HG02884 (cell line): Measurements from ENCODE around the gene LINGO3.
"Not testable (repeated sequence)": the region's sequence is repeated elsewhere in the genome, so short reads cannot be mapped to it uniquely, and the experiment has no call there.

Source experiments
- ATAC-seq: cut with Tn5 transposase; IDR thresholded peaks from one replicate; pipeline ENCODE4 v1.9.1; 2021; ENCODE audit warnings: mild to moderate bottlenecking, moderate library complexity; ENCODE audit not compliant: unreplicated experiment

LINGO3 gene, protein sequence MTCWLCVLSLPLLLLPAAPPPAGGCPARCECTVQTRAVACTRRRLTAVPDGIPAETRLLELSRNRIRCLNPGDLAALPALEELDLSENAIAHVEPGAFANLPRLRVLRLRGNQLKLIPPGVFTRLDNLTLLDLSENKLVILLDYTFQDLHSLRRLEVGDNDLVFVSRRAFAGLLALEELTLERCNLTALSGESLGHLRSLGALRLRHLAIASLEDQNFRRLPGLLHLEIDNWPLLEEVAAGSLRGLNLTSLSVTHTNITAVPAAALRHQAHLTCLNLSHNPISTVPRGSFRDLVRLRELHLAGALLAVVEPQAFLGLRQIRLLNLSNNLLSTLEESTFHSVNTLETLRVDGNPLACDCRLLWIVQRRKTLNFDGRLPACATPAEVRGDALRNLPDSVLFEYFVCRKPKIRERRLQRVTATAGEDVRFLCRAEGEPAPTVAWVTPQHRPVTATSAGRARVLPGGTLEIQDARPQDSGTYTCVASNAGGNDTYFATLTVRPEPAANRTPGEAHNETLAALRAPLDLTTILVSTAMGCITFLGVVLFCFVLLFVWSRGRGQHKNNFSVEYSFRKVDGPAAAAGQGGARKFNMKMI

DNA sequence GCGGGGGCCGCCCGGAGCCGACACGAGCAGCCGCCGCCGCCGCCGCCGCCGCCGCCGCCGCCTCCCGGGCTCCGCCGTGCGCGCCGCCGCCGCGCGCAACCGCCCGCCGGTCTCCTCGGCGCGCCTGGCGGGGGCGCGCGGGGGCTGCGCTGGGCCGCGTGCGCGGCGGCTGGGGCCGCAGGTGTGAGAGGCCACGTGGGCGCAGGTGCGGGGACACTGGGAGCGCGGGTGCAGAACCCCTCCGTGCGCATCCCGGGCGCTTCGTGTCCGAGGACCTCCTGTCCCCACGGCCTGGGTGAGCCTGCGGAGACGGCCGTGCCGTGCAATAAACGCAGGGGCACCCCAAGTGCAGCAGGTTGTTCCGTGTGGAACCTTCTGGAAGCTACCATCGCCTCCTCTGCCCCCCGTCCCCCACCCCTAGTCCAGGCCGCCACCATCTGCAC lies at the start of gene LINGO3:
LINGO3 (minus strand) TSS at position 41 of the 443 bp plus-strand sequence. CDS start 16,378 bp downstream, outside the sequence.
- no peak for ATAC-seq

DNA sequence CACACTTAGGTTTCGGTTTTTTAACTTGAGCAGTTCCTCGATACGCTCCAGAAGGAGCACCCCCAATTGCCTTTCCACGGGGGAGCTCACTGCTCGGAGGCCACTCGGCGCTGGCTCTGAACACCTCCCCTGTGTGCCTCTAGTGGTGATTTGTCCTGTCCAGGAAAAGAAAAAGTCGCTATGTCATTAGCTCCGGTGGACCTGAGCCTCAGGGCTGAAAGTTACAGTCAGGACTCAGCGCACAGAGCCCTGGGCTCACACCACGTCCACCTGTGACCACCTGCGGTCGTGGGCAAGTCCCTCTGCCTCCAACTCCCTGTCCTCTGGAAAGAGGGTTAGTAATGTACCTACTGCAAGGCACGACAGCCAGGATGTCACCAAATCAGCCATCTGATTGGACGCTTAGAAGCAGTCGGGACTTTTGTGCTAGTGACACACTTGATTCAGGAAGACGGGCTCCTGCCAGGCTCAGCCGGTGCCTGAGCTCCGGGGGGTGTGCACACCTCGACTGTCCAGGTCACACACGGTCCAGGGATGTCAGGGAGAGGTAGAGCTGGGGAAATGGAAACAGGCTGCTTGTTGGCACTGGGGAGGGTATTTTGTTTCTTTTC lies 48.2 kb upstream of the LINGO3 start:
- no peak for ATAC-seq

DNA sequence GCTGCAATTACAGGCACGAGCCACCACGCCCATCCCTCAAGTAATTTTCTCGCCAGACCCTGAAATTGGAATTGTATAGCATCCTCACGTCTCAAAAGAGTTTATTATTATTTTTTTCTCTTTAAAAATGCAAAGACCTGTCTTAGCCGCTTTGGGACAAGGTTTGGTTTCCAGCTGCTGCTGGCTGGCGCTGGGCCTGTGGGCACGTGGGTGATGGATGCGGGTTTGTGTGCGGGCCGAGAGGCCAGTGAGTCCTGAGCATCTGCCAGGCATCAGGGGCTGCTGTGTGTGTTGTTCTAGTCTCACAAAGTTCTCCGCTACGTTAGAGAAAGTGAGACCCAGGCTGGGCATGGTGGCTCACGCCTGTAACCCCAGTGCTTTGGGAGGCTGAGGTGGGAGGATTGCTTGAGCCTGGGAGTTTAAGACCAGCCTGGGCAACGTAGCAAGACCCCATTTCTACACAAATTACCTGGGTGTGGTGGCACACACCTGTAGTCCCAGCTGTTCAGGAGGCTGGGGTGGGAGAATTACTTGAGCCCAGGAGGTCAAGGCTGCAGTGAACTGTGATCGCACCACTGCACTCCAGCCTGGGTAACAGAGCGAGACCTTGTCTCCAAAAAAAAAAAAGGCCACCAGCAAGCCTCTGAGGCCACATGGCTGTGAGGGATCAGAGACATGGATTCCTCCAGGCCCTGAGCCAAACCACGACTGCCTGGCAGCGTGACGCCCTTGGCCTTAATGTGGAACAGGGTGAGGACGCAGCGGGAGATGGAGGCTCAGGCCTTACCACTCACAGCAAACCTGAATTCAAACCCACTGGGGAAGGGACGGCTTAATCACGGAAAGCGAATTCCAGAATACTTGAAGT lies 47.4 kb upstream of the LINGO3 start:
- no peak for ATAC-seq

DNA sequence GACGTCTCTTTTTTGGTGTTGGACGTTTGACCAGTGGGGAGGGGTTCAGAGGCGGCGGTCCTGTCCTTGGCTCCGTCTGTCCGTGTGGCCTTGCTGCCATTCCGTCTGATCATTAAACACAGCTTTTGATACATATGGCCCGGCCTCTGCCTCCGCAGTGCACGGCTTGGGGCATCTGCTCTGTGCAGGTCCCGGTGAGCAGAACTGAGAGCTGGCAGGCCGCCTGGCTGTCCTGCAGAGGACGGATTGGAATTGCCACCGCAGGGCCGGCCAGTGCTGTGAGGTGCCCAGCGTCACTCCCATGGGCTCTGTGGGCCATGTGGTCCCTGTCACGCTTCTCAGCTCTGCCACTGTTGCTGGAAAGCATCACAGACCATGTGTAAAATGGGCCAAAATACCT lies 46.7 kb upstream of the LINGO3 start:
- no peak for ATAC-seq

DNA sequence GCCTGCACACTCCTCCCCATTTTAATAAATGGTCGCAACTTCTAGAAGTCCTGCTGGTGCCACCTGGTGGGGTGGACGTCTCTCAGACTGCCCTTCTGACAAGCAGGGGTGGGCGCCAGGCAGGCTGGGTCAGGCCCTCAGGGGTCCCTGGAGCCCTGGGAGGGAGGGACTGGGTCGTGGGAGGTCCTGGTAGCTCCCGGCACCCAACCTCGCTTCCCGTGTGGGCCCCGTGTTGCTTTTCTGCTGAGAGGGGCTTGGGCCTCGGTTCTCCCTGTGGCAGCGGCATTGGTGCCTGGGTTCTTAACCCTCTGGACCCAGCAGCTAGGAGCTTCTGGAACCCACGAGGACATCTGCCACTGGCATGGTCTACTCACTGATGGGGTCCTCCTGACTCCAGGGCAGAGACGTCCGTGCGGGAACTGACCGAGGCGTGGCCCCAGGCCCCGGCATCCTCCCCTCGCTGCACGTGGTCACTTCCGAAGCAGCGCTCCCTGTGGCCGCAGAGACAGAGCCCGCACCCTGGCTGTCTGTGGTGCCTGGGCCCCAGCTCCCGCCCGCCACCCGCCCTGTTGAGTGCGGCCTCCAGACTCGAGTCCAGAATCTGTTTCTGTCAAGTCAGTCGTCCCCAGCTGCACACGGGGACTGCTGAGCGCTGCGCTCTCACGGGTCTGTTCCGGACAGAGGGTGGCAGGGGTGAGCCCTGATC lies 46.1 kb upstream of the LINGO3 start:
- no peak for ATAC-seq

DNA sequence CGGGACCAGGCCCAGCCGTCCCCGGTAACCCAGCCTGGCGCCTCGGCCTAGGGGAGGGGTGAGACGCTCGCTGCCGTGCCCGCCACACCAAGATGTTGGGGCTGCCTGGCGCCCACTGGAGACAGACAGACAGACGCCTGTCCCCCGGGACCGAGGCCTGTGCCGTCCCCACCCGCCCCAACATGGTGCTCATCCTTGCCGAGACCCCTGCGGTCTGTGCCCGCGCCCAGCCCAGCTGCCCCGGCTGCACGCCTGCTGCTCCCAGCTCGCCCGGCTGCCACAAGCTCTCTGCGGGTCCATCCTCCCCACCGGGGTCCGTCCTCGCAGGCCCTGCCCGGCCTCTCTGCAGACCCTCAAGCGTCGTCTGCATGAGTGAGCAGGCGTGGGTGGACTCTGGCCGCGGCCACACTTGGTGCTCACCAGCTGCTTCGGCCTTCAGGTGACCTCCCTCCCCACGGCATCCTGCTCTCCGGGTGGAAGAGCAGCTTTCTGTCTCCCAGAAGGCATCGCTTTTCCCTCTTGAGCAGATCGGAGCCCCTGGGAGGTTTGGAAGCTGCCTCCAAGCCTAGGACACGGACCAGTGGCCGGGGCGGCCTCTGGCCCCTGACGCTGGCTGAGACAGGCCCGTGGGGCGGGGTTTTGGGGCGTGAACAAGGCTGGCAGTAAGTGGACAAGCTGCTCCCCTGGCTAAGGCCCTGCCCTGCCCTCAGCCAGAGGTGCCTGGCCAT lies 45.4 kb upstream of the LINGO3 start:
- no peak for ATAC-seq

DNA sequence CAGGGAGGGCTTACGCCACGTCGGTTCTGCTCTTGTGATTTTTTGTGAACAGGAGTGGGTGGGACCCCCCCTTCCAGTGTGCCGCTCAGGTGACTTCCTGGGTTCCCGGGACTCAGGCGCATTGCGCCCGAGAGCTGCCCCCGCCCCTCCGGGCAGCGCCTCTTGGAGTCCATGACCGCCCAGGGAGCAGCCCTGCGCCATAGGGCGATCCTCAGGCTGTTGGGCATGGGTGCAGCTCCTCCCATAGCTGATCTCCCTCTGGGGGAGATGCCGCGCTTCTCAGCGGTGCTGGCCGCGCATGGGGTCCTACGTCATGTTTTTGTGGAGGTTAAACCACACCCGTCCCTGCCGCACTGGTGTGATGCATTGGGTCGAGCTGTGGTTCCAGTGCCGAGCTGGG lies 44.2 kb upstream of the LINGO3 start:
- no peak for ATAC-seq

DNA sequence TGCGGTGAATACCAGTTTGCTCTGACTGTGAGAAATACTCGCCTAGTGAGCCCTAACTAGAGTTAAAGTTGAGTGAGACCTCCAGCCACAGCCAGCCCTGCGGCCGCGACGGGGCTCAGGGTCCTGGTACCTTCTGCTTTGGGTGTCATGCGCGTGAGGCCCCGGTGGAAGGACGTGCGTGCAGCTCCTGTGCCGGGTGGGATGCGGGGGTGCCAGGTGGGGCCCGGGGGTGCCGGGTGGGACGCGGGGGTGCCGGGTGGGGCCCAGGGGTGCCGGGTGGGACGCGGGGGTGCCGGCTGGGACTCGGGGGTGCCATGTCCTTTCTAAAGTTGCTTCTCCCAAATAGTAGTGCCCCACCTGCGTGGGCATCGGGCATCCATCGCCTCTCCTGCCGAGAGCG lies 43.6 kb upstream of the LINGO3 start:
- ATAC-seq, result no peak

DNA sequence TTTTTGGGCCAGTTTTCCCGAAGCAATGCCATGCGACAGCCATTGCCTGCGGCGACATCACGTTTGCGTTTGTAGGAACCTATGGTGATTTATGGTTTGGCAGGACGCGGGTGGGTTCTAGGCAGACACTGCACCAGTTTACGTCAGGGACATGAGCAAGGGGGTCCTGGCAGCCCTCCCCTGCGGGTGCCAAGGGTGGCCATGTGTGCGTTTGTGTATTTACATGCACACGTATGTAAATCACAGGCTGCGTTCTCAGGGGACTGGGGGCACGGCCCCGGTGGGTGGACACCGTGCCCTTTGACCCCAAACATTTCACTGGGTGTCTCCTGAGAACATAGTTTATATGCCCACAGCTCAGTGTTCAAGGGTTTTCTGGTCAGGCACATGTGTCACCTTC lies 42.7 kb upstream of the LINGO3 start:
- ATAC-seq, result no peak

DNA sequence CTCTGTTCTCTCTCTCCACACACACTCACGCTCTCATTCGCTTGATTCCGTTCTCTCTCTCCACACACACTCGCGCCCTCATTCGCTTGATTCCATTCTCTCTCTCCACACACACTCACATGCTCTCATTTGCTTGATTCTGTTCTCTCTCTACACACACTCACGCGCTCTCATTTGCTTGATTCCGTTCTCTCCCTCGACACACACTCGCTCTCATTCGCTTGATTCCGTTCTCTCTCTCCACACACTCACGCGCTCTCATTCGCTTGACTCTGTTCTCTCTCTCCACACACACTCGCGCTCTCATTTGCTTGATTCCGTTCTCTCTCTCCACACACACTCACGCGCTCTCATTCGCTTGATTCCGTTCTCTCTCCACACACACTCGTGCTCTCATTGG lies 41.9 kb upstream of the LINGO3 start:
- ATAC-seq, result not testable (repeated sequence)

DNA sequence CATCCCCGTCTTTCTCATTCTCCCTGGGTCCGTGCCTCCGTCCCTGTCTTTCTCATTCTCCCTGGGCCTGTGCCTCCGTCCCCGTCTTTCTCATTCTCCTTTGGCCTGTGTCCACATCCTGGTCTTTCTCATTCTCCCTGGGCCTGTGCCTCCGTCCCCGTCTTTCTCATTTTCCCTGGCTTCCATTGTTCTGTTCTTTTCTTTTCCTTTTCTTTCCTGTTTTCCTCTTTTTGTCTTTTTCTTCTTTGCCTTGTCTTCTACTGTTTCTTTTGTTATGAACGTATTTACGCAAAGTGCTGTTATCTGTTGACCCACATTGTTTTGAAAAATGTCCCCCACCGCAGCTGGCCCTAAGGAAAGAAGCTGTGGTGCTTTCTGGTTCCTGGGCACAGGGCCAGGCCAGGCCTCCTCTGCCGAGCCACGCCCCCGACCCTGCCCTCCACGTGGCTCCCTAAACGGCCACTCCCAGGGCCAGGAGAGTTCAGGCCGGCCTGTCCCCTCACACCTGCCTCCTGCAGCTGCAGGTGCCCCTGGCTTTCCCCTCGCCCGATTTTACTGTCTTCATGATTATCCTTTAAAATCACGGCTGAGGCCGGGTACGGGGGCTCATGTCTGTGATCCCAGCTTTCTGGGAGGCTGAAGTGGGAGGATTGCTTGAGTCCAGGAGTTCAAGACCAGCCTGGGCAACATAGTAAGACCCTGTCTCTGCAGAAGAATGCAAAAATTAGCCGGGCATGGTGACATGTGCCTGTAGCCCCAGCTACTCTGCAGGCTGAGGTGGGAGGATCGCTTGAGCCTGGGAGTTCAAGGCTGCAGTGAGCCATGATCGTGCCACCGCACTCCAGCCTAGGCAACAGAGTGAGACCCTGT lies 38.1 kb upstream of the LINGO3 start:
- no peak for ATAC-seq

DNA sequence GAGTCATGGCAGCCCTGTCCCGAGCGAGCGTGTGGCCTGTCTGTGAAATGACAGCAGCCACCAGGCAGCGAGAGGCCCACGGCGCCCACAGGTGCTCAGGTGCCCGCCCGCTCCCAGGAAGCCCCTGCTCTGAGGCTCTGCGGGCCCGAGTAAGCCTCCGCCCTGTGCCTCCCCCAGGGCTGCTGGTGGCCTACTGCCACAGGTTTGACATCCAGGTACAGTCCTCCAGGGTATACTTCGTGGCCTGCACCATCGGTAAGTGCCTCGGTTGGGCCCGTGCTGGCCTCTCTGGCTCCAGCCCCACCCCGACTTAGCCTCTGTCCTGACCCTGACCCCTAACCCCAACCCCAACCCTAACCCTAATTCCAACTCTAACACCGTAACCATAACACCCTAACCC lies 37.1 kb upstream of the LINGO3 start:
- no peak for ATAC-seq

DNA sequence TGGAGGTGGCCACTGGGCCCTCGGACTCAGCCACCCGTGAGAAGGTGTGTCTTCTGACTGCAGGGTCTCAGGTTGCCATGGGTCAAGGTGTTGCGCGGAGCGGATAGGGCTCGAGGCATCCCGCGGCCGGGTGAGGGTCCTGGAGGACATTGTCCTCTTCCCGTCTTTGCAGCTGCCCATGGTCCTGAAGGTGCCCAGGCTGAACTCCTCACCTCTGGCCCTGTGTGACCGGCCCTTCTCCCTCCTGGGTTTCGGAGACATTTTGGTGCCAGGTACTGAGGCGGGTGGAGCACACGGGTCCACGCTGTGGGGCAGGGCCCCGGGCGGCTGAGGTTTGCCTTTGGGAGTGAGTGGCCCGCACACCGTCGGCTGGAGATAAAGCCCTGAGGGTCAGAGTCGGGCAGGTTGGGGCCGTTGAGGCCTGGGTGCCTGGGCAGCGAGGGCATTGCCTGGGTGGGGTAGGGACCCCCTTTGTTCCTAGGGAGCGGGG lies 36.5 kb upstream of the LINGO3 start:
- no peak for ATAC-seq

DNA sequence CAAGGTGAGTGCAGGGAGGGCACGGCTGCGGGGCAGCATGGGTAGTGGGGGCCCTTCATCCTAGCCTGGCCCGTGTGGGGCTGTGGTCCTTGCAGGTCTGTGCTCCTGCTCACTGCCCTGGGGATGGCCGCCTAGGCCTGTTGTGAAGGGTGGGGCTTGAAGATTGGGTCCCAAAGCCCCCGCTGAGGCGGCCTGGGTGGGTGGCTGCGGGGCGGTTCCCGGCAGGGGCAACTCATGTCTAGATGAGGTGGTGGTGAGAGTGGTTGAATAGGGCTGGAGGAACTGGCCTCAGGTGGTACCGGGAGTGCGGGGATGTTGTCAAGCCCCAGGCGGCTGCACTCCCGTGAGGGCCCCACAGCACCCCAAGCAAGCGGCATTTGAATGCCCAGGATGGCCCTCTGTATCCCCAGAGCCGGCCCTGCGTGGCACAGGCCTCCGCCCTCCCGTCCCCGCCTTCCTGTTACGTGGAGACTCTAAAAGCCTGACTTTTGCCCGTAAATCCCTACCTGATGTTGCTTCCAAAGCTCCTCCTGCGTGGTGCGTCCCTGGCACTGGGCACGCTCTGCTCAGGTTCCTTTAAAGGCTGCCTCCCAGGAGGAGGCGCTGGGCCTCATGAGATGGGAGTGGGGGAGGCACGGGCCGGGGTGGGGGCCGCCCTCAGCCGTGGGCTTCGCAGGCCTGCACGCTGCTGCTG lies 35.5 kb upstream of the LINGO3 start:
- no peak for ATAC-seq

DNA sequence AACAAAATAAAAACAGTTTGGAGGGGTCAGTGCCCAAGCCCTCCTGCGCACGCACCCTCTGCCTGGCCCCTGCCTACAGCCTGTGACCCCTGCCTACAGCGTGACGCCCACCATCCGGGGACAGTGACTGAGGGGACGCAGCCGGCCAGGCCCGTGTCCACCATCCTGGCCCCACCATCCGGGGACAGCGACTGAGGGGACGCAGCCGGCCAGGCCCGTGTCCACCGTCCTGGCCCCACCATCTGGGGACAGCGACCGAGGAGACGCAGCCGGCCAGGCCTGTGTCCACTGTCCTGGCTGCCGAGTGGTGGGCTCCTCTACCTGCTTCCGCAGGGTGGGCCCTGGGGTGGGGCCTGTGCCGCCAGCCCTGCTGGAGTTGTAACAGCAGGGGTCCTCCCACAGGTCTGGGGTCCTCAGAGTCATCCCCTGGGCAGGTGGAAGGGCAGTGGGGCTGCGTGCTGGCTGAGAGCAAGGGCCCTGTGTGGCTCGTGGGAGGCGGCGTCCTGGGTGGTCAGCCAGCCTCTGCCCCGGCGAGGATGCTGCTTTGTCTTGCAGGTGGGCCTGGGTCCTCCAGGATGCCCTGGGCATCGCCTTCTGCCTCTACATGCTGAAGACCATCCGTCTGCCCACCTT lies 34.8 kb upstream of the LINGO3 start:
- ATAC-seq, result no peak

DNA sequence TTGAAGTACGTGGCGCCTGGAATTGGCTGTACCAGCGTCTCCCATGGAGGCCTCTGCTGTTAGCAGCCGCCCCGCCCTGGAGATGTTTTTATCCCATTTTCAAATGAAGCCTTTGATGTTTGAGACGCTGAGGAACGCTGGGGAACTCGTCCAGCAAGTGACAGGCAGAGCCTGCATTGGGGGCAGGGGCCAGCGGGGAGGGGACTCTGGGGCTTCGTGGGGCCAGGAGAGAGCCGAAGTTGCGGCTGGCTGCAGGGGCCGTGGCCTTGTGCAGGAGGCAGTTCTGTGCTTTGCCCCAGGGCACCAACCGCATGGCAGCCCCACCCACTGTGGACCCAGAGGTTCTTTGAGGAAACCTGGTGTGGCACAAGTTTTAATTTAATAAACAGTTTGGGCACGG lies 34.0 kb upstream of the LINGO3 start:
- ATAC-seq, result no peak

DNA sequence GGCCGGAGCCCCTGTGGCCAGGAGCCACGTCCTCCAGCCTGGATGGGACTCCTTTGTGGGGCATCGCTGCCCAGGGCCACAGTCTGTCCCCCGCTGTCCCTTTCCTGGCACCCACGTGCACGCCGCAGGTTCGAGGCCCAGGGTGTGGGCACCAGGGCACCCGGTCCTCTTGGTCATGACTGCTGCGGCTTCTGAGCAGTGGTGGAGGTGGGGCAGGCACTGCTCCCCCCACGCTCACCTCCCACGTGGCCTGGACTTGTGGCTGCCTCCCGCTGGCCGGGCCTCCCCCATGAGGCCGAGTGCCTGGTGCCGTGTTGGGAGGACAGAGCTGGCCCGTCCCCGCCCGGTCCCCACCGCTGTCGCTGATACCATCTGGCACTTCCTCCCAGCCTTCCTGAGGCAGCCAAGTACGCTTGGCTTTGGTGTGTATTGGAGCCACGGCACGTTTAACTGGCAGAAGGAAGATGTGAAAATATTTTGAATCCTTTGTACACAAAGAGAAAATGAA lies 33.3 kb upstream of the LINGO3 start:
- ATAC-seq, result no peak
